Stimulated activated CD8-positive, alpha-beta memory T cell treated with anti-CD3 and anti-CD28 coated beads, Interleukin-4, amount 100 ng/mL, for 24 hours (primary cell): Measurements from ENCODE around the gene USP14.

Source experiments
- DNase-seq: peaks from one replicate; pipeline ENCODE4 v3.0.0-alpha.2; 2020; ENCODE audit warnings: low read depth

Gene USP14

GRCh38 chr18:159933-160332 lies 1.6 kb downstream of the USP14 start:
- DNase-seq: no peak

GRCh38 chr18:160831-161570 lies 2.6 kb downstream of the USP14 start:
- no peak for DNase-seq

- no peak for DNase-seq
Measured at GRCh38 chr18:172361-172760, 14.0 kb downstream of the USP14 start.

GRCh38 chr18:179499-179898 lies 21.1 kb downstream of the USP14 start:
- DNase-seq: no peak

- no peak for DNase-seq
Measured at GRCh38 chr18:181711-182110, 23.4 kb downstream of the USP14 start.

- DNase-seq: no peak
Measured at GRCh38 chr18:183769-184168, 25.4 kb downstream of the USP14 start.

- DNase-seq: no peak
Measured at GRCh38 chr18:189254-189653, 30.9 kb downstream of the USP14 start.

- no peak for DNase-seq
Measured at GRCh38 chr18:191725-192124, 33.4 kb downstream of the USP14 start.

- no peak for DNase-seq
Measured at GRCh38 chr18:192801-193200, 34.4 kb downstream of the USP14 start.

- DNase-seq: no peak
Measured at GRCh38 chr18:195651-196050, 37.3 kb downstream of the USP14 start.

- DNase-seq: no peak
Measured at GRCh38 chr18:199214-199613, 40.9 kb downstream of the USP14 start.

GRCh38 chr18:199768-200167 lies 41.4 kb downstream of the USP14 start:
- DNase-seq: no peak

- no peak for DNase-seq
Measured at GRCh38 chr18:210075-210474, 51.7 kb downstream of the USP14 start.

GRCh38 chr18:210733-211132 lies 52.4 kb downstream of the USP14 start:
- no peak for DNase-seq

- no peak for DNase-seq
Measured at GRCh38 chr18:211582-211981, 53.2 kb downstream of the USP14 start.

GRCh38 chr18:212780-213179 lies 54.4 kb downstream of the USP14 start:
- DNase-seq: no peak

- no peak for DNase-seq
Measured at GRCh38 chr18:213505-213904, 55.1 kb downstream of the USP14 start.

- no peak for DNase-seq
Measured at GRCh38 chr18:213966-214365, 55.6 kb downstream of the USP14 start.

- no peak for DNase-seq
Measured at GRCh38 chr18:215448-216010, 57.2 kb downstream of the USP14 start.

GRCh38 chr18:217532-218336 lies 59.4 kb downstream of the USP14 start:
- DNase-seq: no peak

- no peak for DNase-seq
Measured at GRCh38 chr18:220708-221107, 62.4 kb downstream of the USP14 start.

- no peak for DNase-seq
Measured at GRCh38 chr18:225745-226144, 67.4 kb downstream of the USP14 start.

GRCh38 chr18:227374-227773 lies 69.0 kb downstream of the USP14 start:
- DNase-seq: no peak
